ENCODE data around the gene SNX9.
"Not testable (repeated sequence)": the region's sequence is repeated elsewhere in the genome, so short reads cannot be mapped to it uniquely, and the experiment has no call there.

Gene SNX9

DNA sequence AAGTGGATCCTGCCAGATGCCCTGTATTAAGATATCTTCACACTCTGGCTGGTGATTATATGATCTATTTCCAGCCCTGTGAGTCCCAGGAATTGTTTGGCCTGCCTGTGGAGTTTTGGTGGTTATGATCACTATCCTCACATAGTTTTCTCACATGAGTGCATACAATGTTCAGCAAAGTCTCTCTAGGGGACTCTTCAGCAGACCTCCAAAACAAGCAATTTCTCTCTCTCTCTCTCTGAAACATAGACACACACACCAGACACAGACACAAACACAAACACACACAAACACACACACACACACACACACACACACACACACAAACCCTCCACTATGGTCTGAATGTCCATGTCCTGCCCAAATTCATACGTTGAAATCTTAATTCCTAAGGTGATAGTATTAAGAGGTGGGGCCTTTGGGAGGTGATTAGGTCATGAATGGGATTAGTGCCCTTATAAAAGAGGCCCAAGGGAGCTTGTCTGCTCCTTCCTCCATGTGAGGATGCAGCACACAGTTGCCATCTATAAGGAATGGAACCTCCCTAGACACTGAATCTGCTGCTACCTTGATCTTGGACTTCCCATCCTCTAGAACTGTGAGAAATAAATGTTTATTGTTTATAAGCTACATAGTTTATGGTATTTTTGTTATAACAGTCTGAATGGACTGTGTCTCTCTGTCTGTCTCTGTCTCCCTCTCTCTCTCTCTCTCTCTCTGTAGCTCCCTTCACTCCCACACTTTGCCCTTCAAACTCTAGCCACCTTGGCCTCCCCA, 136.6 kb downstream of the SNX9 start:
- DNase-seq, result no peak

- no peak for DNase-seq
Observed at GRCh38 chr6:157961153-157961831, 138.2 kb downstream of the SNX9 start.

- DNase-seq, result no peak
Observed at GRCh38 chr6:157961832-157962575, 139.0 kb downstream of the SNX9 start.

GRCh38 chr6:157962601-157963302, 139.7 kb downstream of the SNX9 start:
- DNase-seq, result peak; percentile 73

DNA sequence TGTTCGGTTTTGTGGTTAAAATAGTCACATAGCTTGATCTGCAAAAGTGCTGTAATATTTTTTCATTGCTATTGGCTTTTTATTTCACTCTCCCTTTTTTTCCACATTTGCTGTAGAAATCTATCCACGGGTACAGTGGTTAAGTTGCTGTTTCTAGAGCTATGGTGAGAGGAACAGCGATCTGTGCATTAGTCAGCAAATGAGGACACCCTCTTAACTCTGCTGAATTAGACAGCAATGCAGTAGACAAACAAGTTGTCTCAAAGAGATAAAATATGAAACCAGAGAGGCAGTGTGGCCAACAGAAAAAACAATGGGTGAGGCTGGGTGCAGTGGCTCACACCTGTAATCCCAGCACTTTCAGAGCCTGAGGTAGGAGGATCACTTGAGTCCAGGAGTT, 141.1 kb downstream of the SNX9 start:
- no peak for DNase-seq

GRCh38 chr6:157965387-157965786, 142.3 kb downstream of the SNX9 start:
- DNase-seq, result no peak

- no peak for DNase-seq
Observed at GRCh38 chr6:157966589-157966977, 143.5 kb downstream of the SNX9 start.

DNA sequence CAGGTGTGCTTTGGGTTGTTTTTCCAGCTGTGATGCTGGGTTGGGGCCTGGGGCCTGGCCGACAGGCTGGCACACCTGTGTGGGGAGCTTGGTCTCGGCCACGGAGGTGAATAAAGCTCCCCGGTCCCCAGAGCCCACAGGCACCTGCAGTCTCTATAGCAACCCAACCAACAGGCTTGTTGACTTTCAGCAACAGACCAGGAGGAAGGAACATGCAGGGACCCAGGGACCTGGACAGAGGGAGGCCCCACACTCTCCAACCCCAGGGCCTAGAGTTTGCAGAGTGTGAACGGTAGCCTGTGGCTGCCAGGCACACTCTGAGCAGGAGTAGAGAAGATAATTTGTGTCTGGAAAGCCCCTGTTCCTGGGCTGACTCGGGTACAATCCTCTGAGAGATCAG, 144.0 kb downstream of the SNX9 start:
- DNase-seq, result no peak

DNA sequence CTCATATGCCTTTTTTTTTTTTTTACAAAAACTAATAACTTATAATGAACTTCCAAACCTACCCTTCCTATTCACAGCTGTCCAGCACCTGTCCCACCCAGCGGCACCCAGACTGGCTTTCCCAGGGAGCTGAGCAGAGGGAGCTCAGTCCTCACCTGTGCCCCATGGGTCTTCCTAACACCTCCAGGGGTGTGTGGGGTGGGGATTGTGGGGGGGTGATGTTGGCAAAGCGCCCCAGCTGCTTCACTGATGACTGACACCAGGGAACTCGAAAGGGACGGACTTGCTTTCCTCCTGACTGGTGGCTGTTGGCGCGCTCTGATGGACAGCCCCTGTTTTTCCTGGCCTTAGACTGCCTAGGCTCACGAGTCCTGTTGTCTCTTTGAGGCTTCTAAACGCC, 144.4 kb downstream of the SNX9 start:
- no peak for DNase-seq

GRCh38 chr6:157972177-157972576, 149.1 kb downstream of the SNX9 start:
- DNase-seq, result not testable (repeated sequence)

DNA sequence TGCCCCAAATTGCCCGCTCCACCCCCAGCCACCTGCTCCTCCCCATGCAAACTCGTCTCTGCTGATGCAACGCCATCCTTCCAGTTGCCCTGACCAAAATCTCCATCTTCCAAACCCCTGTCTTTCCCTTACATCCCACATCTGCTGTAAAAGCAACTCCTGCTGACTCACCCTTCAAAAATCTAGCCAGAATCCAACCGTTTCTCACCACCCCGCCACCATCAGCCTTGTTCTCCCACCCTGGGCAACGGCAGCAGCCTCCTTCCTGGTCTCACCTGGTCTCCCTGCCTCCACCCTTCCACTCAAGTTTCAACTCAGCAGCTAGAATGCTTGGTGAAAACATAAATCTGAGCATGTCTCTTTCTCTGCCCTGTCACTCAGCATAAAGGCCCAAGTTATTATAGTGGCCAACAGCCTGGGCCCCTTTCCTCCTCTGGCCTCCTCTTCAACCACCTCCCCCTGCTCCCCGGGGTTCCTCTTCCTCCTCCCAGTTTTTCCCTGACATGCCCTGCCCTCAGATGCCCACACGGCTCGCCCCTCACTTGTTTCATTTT, 151.4 kb downstream of the SNX9 start:
- DNase-seq, result peak; percentile 66

DNA sequence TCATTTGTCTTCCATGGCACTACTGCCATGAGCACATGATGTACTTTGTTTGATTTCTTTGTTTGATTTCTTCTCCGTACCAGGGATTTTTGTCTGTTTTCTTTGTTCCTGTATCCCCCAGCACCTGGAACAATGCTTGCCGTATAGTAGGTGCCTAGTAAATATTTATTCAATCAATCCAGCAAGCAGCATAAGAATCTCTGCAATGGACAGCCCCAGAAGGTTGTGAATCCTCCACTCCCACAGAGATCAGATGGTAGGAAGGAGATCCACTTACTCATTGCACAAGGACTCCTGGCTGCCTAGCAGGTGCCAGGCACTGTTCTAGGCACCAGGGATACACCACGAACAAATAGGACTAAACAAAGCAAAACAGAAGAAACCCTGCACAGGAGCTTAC, 151.9 kb downstream of the SNX9 start:
- DNase-seq, result no peak

GRCh38 chr6:157975456-157975855, 152.4 kb downstream of the SNX9 start:
- no peak for DNase-seq

GRCh38 chr6:157976345-157977175, 153.5 kb downstream of the SNX9 start:
- no peak for DNase-seq

DNA sequence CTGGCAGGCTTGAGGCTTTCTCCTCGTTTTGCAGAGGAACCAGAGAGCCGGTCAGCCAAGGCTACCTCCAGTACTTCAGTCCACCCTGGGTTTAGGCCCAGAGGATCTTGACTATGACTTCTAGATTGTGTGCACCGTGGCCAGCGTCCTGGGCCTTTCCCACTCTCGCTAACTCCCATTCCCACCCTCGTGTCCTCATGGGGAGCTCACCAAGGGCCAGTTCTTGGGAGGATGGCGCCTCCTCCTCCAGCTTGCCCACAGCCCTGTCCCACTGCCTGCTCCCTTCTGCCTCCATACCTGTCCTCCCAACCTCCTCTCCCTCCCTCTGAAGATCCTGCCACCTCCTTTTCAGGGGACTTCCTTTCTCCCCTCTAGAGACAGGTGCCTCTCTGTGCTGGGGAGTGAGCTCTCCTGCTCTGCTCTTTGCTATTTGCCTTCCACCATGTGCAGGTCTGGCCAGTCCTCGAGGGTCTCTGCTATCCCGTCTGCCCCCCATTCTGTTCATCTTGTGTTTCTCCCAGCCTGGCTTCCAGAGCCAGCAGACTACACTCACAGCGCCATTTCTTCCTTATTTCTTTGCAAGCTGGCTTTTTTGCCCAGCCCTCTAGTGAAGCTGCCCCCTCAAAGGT, 154.2 kb downstream of the SNX9 start:
- no peak for DNase-seq

- no peak for DNase-seq
Observed at GRCh38 chr6:157978021-157978783, 155.2 kb downstream of the SNX9 start.

DNA sequence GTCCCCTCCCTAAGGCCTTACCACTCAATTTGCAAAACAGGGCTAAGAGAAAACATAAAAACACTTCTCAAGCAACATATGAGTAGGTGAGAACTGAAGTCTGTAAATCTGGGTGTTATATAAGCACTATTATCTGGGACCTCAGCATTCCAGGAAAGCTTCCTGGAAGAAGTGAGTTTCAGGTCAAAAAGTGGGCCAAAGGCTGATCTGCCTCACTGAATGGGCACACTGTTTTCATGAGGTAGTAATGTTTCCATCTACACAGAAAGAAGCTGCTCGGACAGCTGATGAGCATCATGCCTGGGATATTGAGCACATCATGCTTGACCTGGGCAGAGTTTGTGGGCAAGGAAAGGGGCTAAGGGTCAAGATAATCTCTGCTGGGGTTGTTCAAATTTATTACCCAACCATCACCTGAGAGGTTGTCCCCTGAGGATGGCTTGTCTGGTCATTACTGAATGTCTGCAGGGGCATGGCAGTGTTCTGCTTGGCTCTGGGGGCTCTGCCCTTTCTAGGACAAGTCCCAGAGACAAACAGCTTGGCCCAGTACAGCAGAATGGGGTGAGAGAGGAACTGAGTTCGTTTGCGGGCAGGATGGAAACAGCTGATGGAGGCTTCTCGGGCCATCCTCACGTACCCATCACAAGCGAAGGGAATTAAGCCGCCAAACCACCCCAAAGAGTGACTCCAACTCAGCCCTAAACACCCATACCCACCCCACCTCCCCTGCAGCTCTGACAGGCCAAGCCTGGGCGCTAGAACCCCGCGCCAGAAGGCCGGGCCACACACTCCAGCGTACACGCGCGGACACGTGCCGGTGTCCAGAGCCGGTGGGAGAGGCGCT, 157.5 kb downstream of the SNX9 start:
- DNase-seq, result no peak

DNA sequence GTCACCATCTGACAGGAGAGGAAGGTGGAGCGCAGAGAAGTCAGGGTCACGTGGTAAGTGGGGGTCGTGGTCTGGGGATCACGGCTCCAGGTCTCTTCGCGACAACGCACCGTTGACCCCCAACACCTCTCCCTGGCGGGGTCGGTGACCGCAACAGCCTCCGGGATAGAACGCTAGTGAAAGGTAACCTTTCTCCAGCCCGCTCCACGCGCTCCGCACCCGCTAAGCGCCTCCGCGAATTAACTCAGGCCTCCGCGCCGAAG, 158.0 kb downstream of the SNX9 start:
- no peak for DNase-seq

GRCh38 chr6:157981395-157982101, 158.5 kb downstream of the SNX9 start, which contains the start of gene SYNJ2:
Gene SYNJ2 (plus strand): TSS chr6:157981863. CDS start chr6:157981962, 99 bp downstream.
- peak; percentile 79 for DNase-seq
